Loucy (cell line): ENCODE measurements around the gene RDH12.

Experiments used
- H2AFZ ChIP-seq: fragments of 200-600 bp; sonication (generic); 2 replicates; pipeline ENCODE4 v1.6.0; 2016; ENCODE audit warnings: antibody characterized with exemption, mild to moderate bottlenecking, low read length, moderate library complexity
- H3F3A ChIP-seq: fragments of 200-600 bp; 2 replicates; pipeline ENCODE4 v1.6.0; 2016; ENCODE audit warnings: antibody characterized with exemption, low read depth, mild to moderate bottlenecking
- H3K27me3 ChIP-seq: fragments of 200-600 bp; sonication (generic); 2 replicates; pipeline ENCODE4 v1.6.1; 2014; ENCODE audit warnings: low read length, mild to moderate bottlenecking; ENCODE audit not compliant: insufficient read depth, poor library complexity, severe bottlenecking
- H3K36me3 ChIP-seq: fragments of 200-600 bp; sonication (generic); 2 replicates; pipeline ENCODE4 v1.6.1; 2016; ENCODE audit warnings: low read length; ENCODE audit not compliant: insufficient read depth
- H3K4me1 ChIP-seq: fragments of 200-600 bp; sonication (generic); 2 replicates; pipeline ENCODE4 v1.5.1; 2014; ENCODE audit warnings: low read length, mild to moderate bottlenecking; ENCODE audit not compliant: insufficient read depth, poor library complexity, severe bottlenecking
- H3K4me2 ChIP-seq: fragments of 200-600 bp; sonication (generic); 2 replicates; pipeline ENCODE4 v1.6.0; 2014; ENCODE audit warnings: antibody characterized with exemption, low read length, low read depth, mild to moderate bottlenecking; ENCODE audit not compliant: poor library complexity, severe bottlenecking
- H3K4me3 ChIP-seq: fragments of 200-600 bp; sonication (generic); 2 replicates; pipeline ENCODE4 v1.5.1; 2014; ENCODE audit warnings: low read length, mild to moderate bottlenecking, mixed read lengths; ENCODE audit not compliant: poor library complexity, severe bottlenecking
- H3K79me2 ChIP-seq: fragments of 200-600 bp; sonication (generic); 2 replicates; pipeline ENCODE4 v1.6.1; 2014; ENCODE audit warnings: low read length; ENCODE audit not compliant: insufficient read depth
- H3K9ac ChIP-seq: fragments of 200-600 bp; sonication (generic); 2 replicates; pipeline ENCODE4 v1.6.0; 2014; ENCODE audit warnings: mild to moderate bottlenecking, low read depth, low read length, moderate library complexity; ENCODE audit not compliant: poor library complexity, severe bottlenecking
- H3K9me2 ChIP-seq: fragments of 200-600 bp; sonication (generic); replicated peaks from 2 replicates; pipeline ENCODE4 v1.6.1; 2016; ENCODE audit warnings: low read depth, low read length, mixed read lengths
- H3K9me3 ChIP-seq: fragments of 200-600 bp; sonication (generic); 2 replicates; pipeline ENCODE4 v1.6.1; 2014; ENCODE audit warnings: mild to moderate bottlenecking, antibody characterized with exemption, low read length, low read depth; ENCODE audit not compliant: insufficient read depth
- H4K20me1 ChIP-seq: fragments of 200-600 bp; sonication (generic); 2 replicates; pipeline ENCODE4 v1.6.0; 2014; ENCODE audit warnings: antibody characterized with exemption, low read length, mild to moderate bottlenecking; ENCODE audit not compliant: insufficient read depth, poor library complexity, severe bottlenecking
- EZH2phosphoT487 ChIP-seq: fragments of 200-600 bp; IDR thresholded peaks from 2 replicates; pipeline ENCODE4 v1.6.1; 2018; ENCODE audit warnings: antibody characterized with exemption, mild to moderate bottlenecking, moderate library complexity, borderline replicate concordance
- TF ChIP-seq, protein P1 (sequence below): fragments of 200-600 bp; sonication (generic); conservative IDR thresholded peaks from 2 replicates; pipeline ENCODE4 v1.5.1; 2014; ENCODE audit warnings: mild to moderate bottlenecking, antibody characterized with exemption, low read length

The RDH12 gene

DNA sequence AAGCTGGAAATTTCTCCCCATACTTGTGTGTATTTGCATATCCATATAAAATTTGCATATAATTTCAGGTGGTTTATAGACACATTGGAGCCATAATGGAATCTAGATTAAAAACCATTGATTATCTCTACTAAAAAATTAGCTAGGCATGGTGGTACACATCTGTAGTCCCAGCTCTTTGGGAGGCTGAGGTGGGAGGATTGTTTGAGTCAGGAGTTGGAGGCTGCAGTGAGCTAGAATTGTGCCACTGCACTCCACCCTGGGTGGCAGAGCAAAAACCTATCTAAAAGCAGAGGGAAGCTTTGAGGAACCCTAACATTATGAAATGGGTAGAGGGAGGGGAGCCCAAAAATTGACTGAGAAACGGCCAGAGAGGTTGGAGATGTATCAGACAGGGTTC is 3.5 kb upstream of the RDH12 start:
- Histone ChIP-seq H3K9me3 (no peaks in the 10 kb centered on the region), H3F3A (no peaks in the 10 kb centered on the region), H3K4me3 (no peak overlapping the region), H4K20me1 (peaks cover 11% of the 10 kb centered on the region), H3K4me1 (peaks cover 8% of the 10 kb centered on the region), H3K9ac (no peak overlapping the region), H3K27me3 (no peaks in the 10 kb centered on the region), H3K9me2 (no peaks in the 10 kb centered on the region), H3K36me3 (no peaks in the 10 kb centered on the region), H3K79me2 (peaks cover 24% of the 10 kb centered on the region), H3K4me2 (no peak overlapping the region), H2AFZ (no peak overlapping the region)
- no peak for TF ChIP-seq EZH2phosphoT487
- TF ChIP-seq, protein P1, sequence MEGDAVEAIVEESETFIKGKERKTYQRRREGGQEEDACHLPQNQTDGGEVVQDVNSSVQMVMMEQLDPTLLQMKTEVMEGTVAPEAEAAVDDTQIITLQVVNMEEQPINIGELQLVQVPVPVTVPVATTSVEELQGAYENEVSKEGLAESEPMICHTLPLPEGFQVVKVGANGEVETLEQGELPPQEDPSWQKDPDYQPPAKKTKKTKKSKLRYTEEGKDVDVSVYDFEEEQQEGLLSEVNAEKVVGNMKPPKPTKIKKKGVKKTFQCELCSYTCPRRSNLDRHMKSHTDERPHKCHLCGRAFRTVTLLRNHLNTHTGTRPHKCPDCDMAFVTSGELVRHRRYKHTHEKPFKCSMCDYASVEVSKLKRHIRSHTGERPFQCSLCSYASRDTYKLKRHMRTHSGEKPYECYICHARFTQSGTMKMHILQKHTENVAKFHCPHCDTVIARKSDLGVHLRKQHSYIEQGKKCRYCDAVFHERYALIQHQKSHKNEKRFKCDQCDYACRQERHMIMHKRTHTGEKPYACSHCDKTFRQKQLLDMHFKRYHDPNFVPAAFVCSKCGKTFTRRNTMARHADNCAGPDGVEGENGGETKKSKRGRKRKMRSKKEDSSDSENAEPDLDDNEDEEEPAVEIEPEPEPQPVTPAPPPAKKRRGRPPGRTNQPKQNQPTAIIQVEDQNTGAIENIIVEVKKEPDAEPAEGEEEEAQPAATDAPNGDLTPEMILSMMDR, result no peak

DNA sequence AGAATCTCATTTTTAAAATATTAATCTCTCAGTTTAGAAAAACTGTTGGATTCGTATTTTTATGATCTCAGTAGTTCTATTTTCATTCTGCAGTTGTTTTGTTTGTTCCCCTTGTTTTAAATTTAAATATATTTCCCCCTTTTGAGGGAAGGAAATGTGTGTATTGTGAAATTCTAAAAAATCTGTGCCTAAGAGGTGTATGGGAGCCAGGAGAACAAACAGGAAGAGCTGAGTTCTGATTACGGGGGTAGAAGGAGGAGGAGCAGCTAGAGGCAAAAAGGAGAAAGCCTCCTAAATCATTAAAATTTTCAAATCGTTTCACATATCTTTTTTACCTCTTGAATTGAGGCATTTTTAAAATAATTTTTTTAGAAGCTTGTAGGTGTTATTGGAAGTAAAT is 2.3 kb downstream of the RDH12 start:
- no peaks in the 10 kb centered on the region for H4K20me1 ChIP-seq
- no peaks in the 10 kb centered on the region for H3F3A ChIP-seq
- no peaks in the 10 kb centered on the region for H3K27me3 ChIP-seq
- H3K9ac ChIP-seq, result no peak overlapping the region
- H3K9me2 ChIP-seq, result no peaks in the 10 kb centered on the region
- H3K79me2 ChIP-seq, result no peaks in the 10 kb centered on the region
- no peaks in the 10 kb centered on the region for H3K36me3 ChIP-seq
- H2AFZ ChIP-seq, result peak overlapping the region; percentile 66
- no peak for TF ChIP-seq EZH2phosphoT487
- TF ChIP-seq, protein P1, result no peak
- no peak overlapping the region for H3K4me2 ChIP-seq
- H3K4me1 ChIP-seq, result no peaks in the 10 kb centered on the region
- no peak overlapping the region for H3K4me3 ChIP-seq
- H3K9me3 ChIP-seq, result peaks cover 6% of the 10 kb centered on the region; the same call in 1 of the 2 replicates

DNA sequence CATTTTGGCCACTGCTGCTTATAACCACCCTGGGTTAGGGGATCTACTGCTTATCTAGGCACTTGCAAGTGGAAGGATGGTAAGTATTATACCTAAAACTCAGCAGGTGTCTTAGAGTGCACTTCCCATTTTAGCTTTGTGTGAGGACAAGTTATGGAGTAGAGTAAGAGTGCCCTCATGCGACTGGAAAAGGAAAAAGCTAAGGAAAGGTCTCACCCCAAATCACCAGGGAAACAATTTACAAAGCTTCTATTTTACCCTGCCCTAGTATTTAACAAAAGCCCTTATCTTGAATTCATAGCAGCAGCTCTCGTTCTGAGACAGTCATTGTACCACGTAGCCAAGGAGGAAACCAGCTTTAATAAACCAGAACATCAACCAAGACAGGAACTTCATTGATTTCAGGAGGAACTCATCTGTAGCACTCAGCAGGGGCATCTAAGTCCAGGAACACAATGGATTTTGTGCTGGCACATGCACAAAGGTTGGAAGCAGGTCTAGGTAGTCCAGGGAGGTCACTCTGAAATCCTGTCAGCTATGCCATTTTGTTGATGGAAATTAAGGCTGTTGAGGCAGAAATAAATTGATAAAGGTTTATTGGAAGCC is 2.9 kb downstream of the RDH12 start:
- TF ChIP-seq, protein P1, result peak; percentile 83
- no peak for TF ChIP-seq EZH2phosphoT487
- Histone ChIP-seq H3K4me2 (no peak overlapping the region), H3K4me3 (no peak overlapping the region), H2AFZ (peak overlapping the region; percentile 66), H4K20me1 (no peaks in the 10 kb centered on the region), H3K4me1 (no peaks in the 10 kb centered on the region), H3K79me2 (no peaks in the 10 kb centered on the region), H3F3A (no peaks in the 10 kb centered on the region), H3K36me3 (no peaks in the 10 kb centered on the region), H3K9me2 (no peaks in the 10 kb centered on the region), H3K9ac (no peak overlapping the region), H3K27me3 (no peaks in the 10 kb centered on the region), H3K9me3 (peaks cover 8% of the 10 kb centered on the region; the same call in 1 of the 2 replicates)
